Fibroblast of the aortic adventitia (primary cell): ENCODE results near the gene FOXN3. TPM values are rescaled to one million over a fixed set of nuclear protein-coding genes. Genes with fewer than 3 reads are reported as not detected.

Experiments
- DNase-seq: peaks from one replicate; pipeline ENCODE4 v3.0.0-alpha.2; 2010; ENCODE audit warnings: low read depth
- H3K4me3 ChIP-seq: 2 replicates; pipeline ENCODE4 v1.5.1; 2011; ENCODE audit warnings: low read depth, mild to moderate bottlenecking, control low read depth, low read length, moderate library complexity
- CTCF ChIP-seq: IDR thresholded peaks from 2 replicates; pipeline ENCODE4 v1.5.1; 2011; ENCODE audit warnings: mild to moderate bottlenecking, low read length, control low read depth, inconsistent platforms; ENCODE audit not compliant: insufficient read depth
- total RNA-seq: library from RNA; depleted of rRNA; stranded (reverse); fragments of >200 nt; gene quantifications from 2 replicates; pipeline ENCODE4 v1.2.3, GENCODE V29; 2012; ENCODE audit warnings: low replicate concordance

Gene FOXN3
- total RNA-seq, 1 donor: 35.3 TPM

- TF ChIP-seq CTCF: no peak
- no peak overlapping the region for H3K4me3 ChIP-seq
- DNase-seq: no peak
These were observed 273.0 kb downstream of the FOXN3 start for GRCh38 chr14:89144066-89144465.

- DNase-seq: no peak
- no peak for TF ChIP-seq CTCF
- H3K4me3 ChIP-seq: no peak overlapping the region
These were observed 273.4 kb downstream of the FOXN3 start for GRCh38 chr14:89143595-89143994.

DNA sequence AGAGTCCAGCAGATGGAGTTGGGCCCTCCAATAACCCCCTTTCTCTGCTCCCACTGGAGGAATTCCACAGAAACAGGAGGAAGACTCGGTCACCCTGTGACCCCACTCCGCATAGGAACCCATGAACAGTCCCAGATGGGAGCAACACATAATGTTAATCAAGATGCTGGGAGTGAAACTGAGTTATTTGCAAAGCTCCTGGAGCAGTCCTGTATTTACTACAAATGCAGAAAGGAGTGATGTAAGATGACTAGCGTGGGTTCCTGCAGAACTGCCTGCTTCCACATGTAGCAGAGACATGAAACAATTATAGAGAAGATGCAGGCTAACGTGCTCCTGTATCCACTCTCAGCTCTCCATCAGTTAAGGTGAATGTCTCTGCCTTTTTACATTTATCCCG is 274.7 kb downstream of the FOXN3 start:
- TF ChIP-seq CTCF: no peak
- H3K4me3 ChIP-seq: no peak overlapping the region
- DNase-seq: no peak

DNA sequence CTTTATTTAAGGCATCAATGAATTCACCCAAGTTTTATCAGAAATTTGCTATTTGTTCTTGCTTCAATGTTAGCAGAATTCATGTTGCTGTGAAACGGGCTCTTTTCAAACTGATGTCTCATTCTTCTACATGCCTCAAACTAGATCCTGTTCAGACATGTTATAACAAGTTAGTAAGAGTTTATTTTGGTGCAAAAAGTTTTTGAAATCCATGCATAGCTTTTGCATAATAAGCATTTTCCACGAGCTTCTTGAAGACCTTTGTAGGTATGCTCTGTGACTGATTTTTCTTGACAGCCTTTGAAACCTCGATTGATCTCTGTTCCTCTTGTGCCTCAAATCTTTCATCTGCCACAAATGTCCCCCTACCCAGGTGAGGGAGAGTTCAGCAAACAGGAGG is 275.2 kb downstream of the FOXN3 start:
- H3K4me3 ChIP-seq: no peak overlapping the region
- TF ChIP-seq CTCF: no peak

GRCh38 chr14:89140326-89140725 is 276.7 kb downstream of the FOXN3 start:
- DNase-seq: no peak
- H3K4me3 ChIP-seq: no peak overlapping the region
- TF ChIP-seq CTCF: no peak

More for the DNA sequence above, 275.2 kb downstream of the FOXN3 start:
- no peak for DNase-seq

DNA sequence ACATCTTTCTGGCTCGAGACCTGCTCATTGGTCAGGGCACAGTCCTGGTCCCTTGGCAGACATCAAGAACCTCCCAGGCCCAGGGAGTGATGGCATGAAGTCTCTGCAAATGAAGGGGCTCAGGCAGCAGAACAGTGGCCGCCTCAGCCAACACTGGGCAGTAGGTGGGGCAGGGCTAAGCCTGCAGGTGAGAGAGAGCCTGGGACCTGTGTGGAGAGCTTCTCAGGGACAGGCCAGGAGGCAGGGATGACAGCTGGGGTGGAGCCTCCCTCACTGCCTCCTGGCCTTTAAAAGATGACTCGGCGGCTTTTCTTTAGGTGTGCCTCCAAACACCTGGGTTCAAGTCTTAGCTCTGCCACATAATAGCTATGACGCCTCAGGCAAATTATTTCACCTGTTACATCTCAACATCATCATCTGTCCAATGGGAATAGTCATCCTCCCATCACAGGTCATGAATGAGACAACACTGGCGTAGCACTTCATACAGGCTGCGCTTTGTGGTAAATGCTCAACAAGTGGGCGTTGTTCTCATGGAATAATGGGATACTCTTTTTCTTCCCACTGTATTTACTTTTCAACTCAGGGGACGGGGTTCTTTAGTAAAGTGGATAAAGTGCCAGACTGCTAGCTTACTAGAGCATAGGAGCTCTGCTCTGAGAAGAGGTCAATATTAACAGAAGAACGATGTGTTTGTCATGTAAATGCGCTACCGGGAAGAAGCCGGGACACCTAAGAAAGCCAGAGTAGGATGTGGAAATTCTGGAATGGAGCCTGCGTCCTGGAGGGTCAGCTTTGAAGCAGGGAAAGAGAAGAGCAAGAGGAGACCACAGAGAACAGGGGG is 277.4 kb downstream of the FOXN3 start:
- DNase-seq: no peak
- no peak overlapping the region for H3K4me3 ChIP-seq
- TF ChIP-seq CTCF: no peak
